HG03039 (cell line): ENCODE data around the gene ARHGAP5.

Source experiments
- ATAC-seq: cut with Tn5 transposase; IDR thresholded peaks from one replicate; pipeline ENCODE4 v1.9.1; 2021; ENCODE audit warnings: mild to moderate bottlenecking, moderate library complexity; ENCODE audit not compliant: unreplicated experiment

Gene ARHGAP5

DNA sequence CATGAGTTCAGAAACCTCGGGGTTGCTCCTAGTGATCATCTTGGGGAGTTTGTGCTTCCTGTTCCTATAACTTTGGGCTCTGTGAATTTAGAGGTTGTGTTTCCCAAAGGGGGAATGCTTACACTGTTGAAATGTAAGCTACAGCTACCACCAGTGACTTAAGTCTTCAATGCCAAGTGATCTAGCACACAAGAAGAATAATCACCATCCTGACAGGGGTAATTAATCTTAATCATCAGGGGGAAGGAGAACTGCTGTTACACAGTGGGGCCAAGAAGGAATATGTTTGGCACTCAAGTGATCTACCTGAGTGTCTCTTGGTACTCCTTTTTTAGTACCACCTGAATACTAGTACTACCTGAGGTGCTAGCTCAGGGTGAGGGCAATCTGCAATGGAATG lies 89.8 kb downstream of the ARHGAP5 start:
- ATAC-seq, result no peak

DNA sequence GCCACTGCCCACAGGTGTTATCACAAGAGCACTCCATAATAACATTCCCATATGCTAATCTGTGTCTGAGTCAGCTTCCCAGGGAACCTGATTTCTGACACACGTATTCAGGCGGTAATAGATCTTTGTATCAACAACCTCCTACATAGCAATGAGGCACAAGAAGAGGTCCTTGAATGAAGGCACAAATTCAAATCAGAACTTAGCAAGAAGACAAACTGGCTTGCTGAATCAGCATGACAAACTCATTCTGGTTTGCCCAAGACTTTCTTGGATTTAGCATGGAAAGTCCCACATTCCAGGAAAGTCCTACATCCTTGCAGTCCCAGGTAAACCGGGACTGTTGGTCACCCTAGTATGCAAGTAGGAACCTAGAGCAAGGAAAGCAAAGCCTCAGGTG lies 90.8 kb downstream of the ARHGAP5 start:
- ATAC-seq, result no peak

DNA sequence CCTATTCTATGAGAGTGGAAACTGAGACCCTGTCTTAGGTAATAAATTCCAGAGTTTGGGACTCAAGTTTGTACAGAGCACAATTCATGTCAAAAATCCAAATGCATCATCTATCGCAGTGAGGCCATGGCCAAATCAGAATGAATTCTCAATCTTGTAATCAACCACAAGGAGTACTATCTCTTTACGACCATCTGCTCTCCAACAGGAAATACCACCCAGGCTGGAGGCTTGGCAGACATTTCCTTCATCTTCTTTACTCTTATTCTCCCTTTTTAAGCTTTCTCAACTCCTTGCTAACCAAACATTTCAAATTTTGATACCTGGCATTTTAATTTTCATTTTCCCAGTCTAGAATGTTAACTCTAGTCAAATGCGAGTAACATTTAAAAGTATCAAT lies 92.1 kb downstream of the ARHGAP5 start:
- no peak for ATAC-seq

DNA sequence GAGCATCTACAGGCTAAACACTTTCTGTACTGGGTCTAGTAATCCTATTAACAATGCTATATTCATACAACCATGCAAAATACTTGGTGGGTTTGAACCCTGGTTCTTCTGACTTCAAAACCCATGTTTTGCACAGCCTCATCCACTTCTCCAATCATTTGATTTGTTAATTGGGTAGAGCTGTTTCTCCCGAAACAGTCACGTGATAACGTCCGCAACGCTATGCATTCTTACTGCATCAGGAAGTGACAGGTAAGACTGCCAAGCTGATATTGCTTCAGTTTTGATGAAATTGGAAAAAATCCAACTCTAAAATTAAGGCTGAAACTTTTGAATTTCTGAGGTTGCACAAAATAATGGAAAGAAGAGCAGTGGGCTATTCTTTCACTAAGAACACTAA lies 94.4 kb downstream of the ARHGAP5 start:
- ATAC-seq, result no peak

DNA sequence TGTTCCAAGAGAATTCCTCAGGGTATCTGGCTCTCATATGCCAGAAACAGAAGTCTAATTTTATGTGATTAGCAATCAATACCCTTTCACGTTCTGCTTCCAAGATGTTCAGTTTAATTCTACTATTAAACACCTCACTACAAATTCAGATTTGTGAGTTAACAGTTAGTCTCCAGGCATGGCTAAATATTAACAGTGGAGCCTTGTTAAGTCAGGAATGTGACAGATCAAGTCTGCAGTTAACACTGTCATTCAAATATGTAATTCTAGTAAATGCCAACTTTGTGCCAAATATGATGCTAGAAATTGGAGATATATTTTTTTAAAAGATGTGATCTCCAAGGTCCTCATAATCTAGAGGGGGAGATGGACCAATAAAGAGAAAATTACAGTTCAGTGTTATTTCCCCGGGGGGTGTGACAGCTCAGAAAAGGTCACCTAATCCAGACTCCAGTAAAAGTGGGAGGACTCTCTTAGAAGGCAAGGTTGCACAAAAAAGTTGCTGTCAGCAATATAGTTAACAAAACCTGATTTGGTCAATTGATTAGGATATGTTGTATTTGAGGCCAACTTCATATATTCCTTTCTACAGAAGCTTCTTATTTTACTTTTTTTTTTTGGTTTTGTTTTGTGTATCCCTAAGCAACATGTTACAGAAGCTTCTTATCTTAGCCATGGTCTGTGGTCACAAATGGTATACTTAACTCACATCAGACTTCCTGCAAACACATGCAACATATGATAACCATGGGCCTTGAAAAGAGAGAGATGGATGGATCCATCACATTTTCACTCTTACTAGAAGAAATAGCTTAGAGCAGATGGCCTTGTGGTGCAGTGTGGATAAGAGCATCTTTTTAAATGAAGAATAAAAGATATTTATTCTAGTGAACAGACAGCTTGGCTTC lies 106.3 kb downstream of the ARHGAP5 start:
- ATAC-seq, result no peak

DNA sequence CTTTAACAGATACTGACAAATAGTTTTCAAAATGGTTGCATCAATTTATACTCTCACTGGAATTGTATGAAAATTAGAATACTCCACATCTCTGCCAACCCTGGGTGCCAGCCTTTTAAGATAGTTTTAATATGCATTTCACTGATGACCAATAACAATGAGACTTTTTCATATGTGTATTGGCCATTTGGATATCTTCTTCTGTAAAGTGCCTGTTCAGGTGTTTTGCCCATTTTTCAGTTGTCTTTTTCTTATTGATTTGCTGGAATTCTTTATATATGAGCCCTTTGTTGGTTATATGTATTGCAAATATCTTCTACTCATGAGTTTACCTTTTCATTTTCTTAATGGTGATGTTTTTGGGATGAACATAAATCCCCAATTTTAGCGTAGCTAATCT lies 108.0 kb downstream of the ARHGAP5 start:
- ATAC-seq, result no peak

DNA sequence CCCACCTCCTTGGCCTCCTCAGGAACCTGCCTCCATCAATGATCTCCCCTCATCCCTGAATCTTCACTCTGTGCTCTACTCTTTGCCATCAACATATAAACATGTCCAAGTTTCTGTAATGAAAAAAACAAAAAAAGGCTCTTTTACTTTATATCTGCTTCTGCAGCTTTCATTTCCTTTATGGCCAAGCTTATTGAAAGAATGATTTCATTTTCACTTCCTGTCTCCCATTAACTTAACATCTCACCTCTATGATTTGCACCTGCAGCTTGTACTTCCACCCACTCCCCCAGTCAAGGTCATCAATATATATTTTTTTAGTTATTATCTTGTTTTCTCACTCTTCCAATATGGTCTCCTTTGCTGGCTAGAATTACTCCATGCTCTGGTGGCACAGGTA lies 109.1 kb downstream of the ARHGAP5 start:
- ATAC-seq, result no peak

DNA sequence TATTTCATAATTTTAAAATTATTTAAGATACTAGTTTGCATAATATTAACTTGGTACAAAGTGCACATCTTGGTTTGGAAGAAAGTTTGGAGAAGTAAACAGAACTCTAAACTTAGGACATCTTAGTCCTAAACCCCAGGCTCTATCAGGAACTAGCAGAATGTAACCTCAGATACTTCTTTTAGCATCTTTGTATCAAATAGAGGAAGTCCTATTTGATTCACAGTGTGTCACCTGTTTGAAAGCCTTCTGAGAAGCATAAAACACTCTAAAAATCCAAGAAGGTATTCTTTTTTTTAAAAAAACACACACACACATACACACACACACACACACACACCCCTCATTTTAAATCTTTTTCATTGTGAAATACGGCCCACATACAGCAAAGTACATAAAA lies 112.7 kb downstream of the ARHGAP5 start:
- ATAC-seq, result no peak

DNA sequence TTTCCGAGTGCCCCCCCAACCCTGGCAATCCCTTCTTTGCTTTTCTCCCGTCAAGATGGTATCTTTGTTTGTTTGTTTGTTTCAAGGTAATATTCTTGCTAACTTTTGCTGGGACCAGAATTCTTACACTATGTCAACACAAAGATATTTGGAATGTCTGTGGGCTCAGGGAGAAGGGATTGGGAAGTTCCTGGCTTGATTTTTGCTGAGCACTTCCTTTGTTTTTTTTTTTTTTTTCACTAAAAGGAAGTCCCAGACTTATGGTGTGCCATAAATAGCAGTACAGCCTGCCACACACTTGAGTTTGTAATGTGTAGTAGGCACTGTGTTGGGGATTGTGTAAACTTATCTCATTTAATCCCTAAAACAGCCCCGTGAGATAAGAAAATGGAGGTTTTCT lies 113.6 kb downstream of the ARHGAP5 start:
- no peak for ATAC-seq

DNA sequence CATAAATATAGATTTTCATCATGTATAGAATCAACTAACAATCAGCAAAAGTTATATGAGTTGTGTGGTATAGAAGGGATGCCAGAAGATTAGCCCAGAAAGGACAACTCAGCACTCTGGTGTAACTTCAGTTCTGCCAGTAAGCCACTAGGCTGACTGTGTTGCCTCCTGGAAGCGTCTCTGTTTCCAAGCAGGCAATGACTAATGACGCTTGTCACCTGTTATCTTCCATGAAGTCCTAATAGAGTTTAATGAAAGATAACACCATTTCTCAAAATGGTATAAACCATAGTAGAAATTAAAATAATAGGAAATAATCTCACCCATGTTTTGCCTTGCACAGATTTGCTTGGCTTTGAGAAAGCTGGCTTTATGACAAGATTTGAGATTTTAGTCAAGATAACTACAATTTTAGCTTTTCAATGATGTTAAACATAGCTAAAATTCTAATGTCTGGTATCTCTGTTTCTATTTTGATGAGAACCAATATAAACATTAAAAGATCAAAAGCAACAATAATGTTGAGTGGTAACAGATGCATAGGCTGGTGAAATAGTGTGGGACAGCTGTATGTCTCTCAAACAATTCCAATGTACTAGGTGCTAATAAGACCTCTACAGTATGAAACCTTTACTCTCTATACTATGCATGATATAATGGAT lies 115.7 kb downstream of the ARHGAP5 start:
- ATAC-seq, result no peak

DNA sequence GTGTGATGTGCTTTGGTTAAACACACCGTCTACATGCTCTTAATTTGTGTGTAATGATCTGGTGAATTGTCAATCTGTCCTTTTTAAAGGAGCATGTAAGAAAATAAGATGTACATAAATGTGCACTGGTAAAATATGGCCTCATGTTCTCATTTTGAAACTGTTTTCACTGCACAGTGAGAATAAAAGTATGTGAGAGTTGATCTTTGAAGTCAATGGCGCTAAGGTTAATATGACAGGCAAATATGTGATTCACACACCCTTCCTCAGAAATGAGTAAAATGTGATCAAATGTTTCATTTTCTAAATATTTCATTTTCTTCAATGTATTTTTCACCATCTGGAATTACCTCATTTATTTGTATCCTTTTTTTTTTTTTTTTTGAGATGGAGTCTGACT lies 116.4 kb downstream of the ARHGAP5 start:
- no peak for ATAC-seq

DNA sequence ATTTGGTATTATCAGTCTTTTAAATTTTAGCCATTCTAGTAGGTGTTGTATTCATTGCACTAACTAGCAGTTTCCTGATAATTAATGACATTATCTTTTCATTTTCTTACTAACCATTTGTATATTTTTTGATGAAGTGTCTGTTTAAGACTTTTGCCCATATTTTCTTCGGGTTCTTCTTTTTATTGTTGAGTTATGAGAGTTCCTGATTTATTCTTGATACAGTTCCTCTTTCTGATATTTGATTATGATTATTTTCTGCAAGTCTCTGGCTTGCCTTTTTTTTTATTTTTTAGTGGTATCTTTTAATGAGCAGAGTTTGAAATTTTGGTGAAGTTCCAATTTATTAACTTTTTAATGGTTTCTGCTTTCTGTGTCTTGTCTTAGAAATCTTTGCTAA lies 118.5 kb downstream of the ARHGAP5 start:
- no peak for ATAC-seq

DNA sequence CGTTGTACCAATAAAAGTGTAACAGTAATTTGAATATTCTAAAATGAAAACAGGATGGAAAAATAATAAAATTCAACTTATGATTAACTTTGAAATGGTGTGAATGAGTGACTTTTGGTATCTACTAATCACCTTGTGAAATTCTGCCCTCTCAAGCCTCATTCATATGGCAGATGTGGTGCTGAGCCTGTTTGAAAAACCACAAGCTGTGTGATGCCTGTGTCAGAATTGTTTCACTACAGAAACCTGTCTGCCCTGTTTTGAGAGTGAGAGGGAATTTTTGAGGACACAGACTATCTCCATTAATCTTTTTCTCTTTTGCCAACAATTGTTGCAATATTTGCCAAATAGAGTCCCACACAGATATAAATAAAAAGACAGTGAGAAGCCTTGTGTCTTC lies 120.8 kb downstream of the ARHGAP5 start:
- ATAC-seq, result no peak

DNA sequence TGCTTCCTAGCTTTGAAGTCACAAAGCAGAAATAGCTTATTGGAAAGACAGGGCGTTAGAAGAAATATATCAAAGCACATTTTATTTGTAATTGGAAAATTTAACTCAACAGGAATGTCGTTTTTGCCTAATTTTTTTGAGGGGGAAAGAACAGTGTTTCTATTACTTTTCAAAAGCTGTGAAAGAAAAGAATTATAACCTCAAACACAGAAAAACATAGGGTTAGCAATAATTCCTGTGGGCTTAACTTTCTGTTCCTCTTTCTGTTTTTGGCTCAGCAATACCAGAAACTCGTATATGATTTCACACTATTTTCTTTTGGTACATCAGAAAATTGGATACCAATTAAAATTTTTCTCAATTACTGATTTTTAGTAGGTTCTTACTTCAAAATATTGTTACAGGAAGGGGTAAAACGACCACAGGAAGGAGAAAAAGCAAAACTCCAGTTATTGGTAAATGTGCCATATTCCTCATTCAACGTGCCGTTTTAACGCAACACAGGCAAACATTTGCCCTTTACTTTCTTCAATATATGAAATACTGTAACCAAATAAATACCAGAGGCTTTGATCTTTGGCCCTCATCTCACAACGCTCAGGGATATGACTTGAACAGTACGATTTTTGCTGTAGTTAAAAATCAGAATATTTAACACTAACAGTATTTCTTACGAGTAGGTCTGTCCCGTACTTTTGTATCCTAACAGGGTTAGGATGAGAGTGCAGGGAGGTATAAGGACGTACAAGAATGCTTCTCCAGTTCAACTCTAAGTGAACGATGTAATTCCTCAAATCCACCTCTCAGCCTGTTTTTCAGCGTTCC lies 123.5 kb downstream of the ARHGAP5 start:
- ATAC-seq, result no peak

DNA sequence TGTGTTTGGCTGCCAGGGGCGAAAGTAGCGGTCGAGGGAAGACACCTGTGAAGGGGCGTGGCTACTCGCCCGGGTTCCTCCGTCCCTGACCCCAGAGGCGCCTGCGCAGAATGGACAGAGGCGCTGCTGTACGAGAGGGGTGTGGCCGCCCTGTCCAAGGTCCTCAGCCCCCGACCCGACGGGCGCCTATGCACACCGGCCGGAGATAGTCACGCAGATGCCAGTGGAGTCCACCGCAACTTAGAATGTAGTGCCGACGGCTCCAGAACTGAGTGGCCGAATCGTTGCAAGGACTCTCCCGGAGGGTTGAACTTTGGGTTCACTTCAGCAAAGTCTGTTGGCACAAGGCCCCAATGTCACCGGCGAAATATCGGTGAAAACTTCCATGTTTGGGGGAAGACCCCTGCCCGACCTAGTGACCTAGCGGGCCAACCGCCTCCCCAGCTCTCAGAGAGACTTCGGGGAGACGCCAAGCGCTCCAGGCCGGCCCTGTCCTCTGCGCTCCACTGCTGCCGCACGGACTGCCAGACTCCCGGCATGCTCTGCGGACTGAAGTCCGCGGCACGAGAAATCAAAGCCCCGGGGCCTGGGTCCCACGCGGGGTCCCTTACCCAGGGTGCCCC lies 124.2 kb downstream of the ARHGAP5 start:
- ATAC-seq, result peak; percentile 47

DNA sequence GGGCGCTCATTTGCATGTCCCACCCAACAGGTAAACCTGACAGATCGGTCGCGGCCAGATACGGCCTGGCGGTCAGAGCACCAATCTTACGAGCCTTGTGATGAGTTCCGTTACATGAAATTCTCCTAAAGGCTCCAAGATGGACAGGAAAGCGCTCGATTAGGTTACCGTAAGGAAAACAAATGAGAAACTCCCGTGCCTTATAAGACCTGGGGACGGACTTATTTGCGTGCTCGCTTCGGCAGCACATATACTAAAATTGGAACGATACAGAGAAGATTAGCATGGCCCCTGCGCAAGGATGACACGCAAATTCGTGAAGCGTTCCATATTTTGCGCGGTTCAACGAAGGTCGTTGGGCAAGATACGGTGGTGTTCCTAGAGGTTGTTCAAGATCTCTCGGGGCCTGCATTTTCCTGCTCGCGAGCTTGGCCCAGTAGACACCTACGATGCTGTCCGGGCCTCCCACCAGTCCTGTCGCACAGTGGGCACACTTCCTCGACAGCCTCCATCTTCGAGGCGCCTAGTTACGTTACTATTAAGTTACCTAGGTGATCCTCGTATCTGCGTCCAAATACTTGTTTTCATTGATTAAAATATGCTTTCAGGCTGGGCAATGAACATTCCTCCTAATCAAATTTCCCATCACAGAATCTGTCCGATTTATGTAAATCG lies 124.8 kb downstream of the ARHGAP5 start, which contains the start of gene RNU6-7:
TSS of gene RNU6-7 (plus strand) at position 230 of the 675 bp plus-strand sequence.
- ATAC-seq, result no peak

DNA sequence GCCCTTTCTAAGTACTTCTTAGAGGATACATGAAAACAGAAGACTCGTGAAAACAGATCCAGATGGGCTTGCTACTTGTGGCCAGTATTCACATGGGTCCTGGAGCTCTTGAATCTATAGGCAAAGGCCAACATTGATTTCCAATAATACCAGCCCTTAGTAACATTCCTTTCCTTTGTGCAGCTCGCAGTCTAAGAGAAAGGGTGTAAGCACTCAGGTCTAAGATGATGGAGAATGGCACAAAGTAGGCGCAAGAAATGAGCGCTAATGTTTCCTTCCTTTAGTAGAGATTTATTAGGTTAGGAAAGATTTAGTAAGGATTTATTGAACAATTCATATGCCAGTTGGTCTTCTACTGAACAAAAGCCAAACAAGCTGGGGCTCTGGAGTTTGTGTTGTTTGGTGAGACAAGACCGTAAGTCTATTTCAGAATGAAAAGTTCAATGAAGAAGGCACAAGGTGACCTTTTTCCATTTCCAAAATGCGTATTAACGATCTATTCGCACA lies 125.4 kb downstream of the ARHGAP5 start:
- no peak for ATAC-seq

DNA sequence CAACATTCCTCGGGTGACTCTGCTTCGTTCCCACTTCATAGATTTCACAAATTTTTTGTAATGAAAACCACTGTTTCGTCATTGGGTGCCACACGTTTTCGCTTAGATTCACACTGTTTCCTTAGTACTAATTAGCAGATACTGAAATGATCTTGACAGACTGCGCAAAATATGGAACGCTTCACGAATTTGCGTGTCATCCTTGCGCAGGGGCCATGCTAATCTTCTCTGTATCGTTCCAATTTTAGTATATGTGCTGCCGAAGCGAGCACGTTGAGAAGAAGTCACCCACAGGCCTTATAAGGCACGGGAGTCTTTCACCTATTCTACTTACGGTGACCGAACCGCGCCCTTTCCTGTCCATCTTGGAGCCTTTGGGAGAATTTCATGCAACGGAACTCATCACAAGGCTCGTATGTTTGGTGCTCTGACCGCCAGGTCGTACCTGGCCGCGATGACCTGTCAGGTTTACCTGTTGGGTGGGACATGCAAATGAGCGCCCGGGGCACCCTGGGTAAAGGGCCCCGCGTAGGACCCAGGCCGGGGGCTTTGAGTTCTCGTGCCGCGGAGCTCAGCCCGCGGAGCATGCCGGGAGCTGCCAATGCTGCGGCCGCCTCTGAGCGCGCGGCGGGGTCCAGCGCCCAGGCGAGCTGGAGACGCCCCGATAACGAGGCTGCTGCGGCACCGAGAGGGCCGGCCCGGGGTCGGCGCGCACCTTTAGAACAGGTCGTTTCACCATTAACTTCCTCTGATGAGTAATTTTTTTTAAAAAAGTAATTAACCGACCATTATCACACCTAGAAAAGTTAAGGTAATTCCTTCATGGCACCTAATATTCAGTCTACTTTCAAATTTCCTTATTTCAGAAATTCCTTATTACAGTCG lies 126.1 kb downstream of the ARHGAP5 start, which contains the start of gene RNU6-8:
TSS of gene RNU6-8 (minus strand) at position 272 of the 885 bp plus-strand sequence.
- ATAC-seq, result peak; percentile 65

DNA sequence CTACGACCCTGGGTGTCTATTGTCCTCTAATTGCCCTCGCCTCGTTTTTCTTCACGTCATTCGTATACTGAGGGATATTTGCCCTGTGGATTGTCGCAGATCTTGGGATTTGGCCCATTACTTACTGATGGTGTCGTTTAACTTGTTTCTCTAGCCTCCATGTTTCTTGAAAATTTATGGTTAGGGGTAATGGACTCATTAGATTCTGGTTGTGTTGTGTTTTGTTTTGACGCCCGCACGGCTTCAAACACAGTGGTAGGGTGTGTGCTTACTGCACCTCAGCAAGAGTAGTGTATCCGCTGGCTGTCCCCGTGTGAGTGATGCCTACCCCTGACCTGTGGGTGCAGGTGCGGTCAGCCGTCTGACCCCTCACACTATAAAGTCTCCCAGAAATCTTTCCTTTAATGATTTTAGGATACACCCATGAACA lies 126.8 kb downstream of the ARHGAP5 start:
- ATAC-seq, result no peak
